Forelimb muscle (tissue), 1 donor: ENCODE data around the gene CCDC70. TPM values are rescaled to one million over a fixed set of nuclear protein-coding genes. Genes with fewer than 3 reads are reported as not detected.

ENCODE experiments used
- DNase-seq: peaks from one replicate; pipeline ENCODE4 v3.0.0-alpha.2; 2013; ENCODE audit warnings: low read depth
- polyA plus RNA-seq: library from polyadenylated mRNA; unstranded; fragments of 120-200 nt; gene quantifications from one replicate; pipeline ENCODE4 v1.2.1, GENCODE V29; 2013; ENCODE audit not compliant: insufficient read length

Gene CCDC70
- polyA plus RNA-seq, 1 donor: not detected

DNA sequence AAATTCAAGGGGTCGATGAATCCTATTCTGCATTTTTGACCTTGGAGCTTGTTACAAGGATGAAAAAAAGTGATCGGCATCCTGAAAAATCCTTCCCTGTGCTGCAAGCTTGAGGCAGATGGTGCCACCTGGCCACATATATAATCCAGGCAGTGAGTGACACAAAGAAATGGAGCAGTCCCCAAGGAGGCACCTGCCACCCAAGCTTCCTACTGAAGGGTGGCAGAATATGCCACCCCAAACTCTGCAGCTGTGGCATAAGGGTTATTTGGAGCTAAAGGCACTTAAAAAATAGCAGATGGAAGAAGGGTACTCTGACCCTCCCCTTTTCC, 32.2 kb upstream of the CCDC70 start:
- no peak for DNase-seq

- no peak for DNase-seq
Measured at GRCh38 chr13:51831519-51831918, 30.2 kb upstream of the CCDC70 start.

DNA sequence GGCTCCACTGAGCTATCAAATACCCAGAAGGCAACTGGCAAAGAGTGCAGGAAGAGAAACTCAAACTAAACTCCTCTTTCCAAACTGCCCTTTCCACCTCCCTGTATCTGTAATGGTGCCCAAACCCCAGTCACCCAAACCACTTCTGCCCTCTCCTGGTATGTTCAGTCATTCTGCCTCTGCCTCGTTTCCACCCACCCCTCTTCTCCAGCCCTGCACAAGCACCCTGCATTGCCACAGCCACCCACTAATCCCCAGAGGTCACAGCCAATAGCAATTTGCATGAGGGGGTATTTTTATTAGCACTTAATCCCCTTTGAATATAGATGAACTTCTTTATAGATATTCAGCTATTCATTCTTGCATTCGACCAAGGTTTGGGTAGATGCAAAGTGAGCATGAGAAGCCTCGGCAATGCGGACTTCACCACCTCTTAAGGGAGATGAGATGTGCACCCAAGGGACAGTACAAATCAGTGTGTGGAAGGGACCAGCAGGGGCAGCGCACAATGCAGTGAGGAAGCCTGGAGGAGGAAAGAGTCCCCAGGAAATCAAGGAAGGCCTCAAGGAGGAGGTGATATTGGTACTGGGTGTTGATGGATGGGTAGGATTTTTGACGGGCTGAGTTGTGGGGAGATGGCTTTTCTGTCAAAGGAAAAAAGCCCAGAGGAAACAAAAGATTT, 29.2 kb upstream of the CCDC70 start:
- no peak for DNase-seq

DNA sequence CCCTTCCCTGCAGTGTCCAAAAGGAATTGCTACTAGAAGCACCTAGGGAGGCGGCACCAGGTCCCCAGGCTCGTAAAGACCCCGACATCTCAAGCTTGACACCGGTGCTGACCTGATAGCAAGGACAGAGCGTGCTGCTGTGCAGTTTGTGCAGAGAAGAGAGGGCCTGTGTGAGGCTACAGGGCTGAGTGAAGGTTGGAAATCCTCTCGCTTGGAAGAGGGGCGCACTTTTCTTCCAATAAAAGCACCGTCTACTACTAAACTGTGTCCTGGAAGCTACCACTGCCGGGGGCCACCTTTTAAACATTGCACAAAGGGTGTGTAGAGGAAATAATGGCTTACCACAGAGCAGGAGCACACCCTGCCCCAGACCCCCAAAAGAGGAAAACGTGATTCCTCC, 27.8 kb upstream of the CCDC70 start:
- DNase-seq: no peak

GRCh38 chr13:51834581-51835171, 27.1 kb upstream of the CCDC70 start:
- no peak for DNase-seq

DNA sequence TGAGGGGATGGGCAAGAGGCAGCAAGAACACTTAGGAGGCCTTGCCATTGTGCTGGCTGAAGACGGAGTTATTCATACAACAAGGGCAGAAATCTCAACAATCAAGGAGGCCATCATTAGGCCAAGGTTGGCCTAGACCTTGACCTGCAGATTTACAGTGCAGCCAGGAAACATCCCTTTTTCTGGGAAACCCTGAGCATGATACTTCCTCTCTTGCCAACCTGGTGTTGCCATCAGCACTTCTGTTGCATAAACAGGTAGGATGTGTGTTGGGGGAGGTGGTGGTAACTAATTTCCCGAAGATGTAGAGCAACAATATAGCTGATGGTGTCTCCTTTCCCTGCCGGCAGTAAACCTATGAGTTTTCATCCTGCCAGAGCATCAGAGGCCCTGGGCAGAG, 24.8 kb upstream of the CCDC70 start:
- DNase-seq: no peak

GRCh38 chr13:51838240-51838846, 23.4 kb upstream of the CCDC70 start:
- DNase-seq: no peak

DNA sequence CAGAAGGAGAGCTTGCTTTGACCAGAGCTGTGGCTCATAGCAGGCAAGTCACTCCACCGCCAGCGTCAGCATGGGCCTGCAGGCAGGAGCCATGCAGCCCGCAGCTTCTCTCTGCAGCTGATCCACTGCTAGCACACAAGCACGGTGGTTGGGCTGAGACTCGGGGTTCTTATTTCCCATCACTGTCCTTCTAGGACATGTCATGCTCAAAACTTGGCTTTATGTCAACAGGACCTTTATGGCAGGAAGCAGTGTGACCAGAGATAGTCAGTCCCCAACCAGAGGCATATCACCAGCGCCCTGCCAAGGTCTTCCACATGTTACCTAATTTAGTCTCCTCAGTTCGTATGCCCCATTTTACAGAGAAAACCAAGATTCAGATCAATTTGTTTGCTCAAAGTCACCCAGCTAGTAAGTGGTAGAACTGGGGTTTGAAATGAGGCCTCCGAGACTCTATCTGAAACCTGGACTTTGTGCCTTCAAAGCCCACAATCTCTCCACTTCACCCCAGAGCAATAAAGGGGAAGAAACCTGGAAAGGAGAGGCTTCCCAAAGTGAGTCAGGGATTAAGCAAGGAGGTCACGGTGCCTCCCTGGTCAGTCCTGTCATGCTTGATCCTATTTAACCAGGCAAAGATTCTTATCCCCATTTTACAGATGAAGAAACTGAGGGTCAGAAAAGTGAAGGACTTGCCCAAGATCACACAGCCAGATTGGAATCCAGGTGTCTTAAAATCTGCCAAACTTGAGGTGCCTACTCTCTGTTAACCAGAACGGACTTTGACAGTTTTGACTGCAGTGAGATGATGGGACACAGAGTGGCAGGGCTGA, 21.8 kb upstream of the CCDC70 start:
- DNase-seq: no peak

DNA sequence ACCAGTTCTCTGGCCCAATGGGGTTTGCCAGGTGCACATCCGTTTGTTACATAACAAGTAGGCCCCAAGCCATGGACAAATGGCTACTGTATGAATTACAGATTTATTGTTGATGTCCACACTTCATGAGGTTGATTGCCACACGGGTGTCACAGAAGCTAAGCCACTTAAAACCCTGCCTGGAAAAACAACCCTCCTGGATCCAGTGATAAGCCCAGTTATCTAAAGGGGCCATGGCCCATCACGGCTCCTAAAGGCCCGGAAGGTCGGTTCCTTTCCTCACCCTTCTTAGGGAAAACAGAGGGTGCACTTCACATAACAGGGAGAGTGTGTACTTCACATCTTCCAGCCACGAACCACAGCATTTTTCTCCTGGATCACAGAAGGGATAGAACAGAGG, 20.9 kb upstream of the CCDC70 start:
- no peak for DNase-seq

- no peak for DNase-seq
Measured at GRCh38 chr13:51841732-51842131, 20.0 kb upstream of the CCDC70 start.

GRCh38 chr13:51843529-51843928, 18.2 kb upstream of the CCDC70 start:
- no peak for DNase-seq

- no peak for DNase-seq
Measured at GRCh38 chr13:51844862-51845573, 16.8 kb upstream of the CCDC70 start, which contains the start of gene TMEM272. TMEM272 (minus strand) TSS chr13:51845177; CDS start chr13:51838530, 6,647 bp downstream.

GRCh38 chr13:51845574-51846318, 16.0 kb upstream of the CCDC70 start:
- DNase-seq: no peak

DNA sequence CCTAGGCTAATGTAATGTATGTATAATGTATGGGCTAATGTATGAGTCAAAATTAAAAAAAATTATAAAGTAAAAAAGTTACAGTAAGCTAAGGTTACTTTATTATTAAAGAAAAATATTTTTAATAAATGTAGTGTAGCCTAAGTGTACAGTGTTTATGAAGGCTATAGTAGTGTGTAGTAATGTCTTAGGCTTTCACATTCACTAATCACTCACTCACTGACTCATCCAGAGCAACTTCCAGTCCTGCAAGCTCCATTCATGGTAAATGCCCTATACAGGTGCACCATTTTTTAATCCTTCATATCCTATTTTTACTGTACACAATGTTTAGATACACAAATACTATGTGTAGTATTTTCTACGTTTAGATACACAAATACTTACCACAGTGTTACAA, 15.0 kb upstream of the CCDC70 start:
- no peak for DNase-seq

GRCh38 chr13:51848674-51849073, 13.1 kb upstream of the CCDC70 start:
- no peak for DNase-seq

- no peak for DNase-seq
Measured at GRCh38 chr13:51849145-51850101, 12.3 kb upstream of the CCDC70 start.

- DNase-seq: no peak
Measured at GRCh38 chr13:51856027-51856736, 5.6 kb upstream of the CCDC70 start.

- DNase-seq: no peak
Measured at GRCh38 chr13:51856998-51857397, 4.8 kb upstream of the CCDC70 start.
